GM12891 (cell line): ENCODE results near the gene ZSCAN29.
A peak's percentile ranks its signal among the peaks of the same experiment; 100 is the strongest.

ENCODE experiments used
- DNase-seq: peaks from one replicate; pipeline ENCODE4 v3.0.0; 2011; ENCODE audit warnings: low spot score; ENCODE audit not compliant: insufficient read length
- FAIRE-seq: peaks from 2 replicates; lab custom pipeline; 2011; peaks lifted over from hg19 to GRCh38; lab: Jason Lieb, UNC
- PAX5 ChIP-seq: IDR thresholded peaks from 2 replicates; pipeline ENCODE4 v1.6.1; 2011; ENCODE audit warnings: low read length, moderate library complexity, mild to moderate bottlenecking; ENCODE audit not compliant: insufficient read depth, severe bottlenecking
- POLR2A ChIP-seq: IDR thresholded peaks from 2 replicates; pipeline ENCODE4 v1.6.1; 2011; ENCODE audit warnings: low read depth, low read length, control low read depth
- POLR2AphosphoS5 ChIP-seq: IDR thresholded peaks from 2 replicates; pipeline ENCODE4 v1.6.1; 2011; ENCODE audit warnings: low read depth, low read length, control low read depth
- POU2F2 ChIP-seq: IDR thresholded peaks from 2 replicates; pipeline ENCODE4 v1.6.1; 2011; ENCODE audit warnings: low read depth, mild to moderate bottlenecking, control low read depth, low read length, moderate library complexity
- SPI1 ChIP-seq: IDR thresholded peaks from 2 replicates; pipeline ENCODE4 v1.6.1; 2011; ENCODE audit warnings: low read depth, low read length, control low read depth
- TAF1 ChIP-seq: IDR thresholded peaks from 2 replicates; pipeline ENCODE4 v1.6.1; 2011; ENCODE audit warnings: low read depth, low read length, control low read depth

Gene ZSCAN29

GRCh38 chr15:43352693-43353382, 18.0 kb downstream of the ZSCAN29 start:
- FAIRE-seq (no peak), DNase-seq (no peak)
- no peak for TF ChIP-seq POU2F2
- TF ChIP-seq POLR2AphosphoS5 = no peak
- no peak for TF ChIP-seq SPI1
- no peak for TF ChIP-seq TAF1
- no peak for TF ChIP-seq POLR2A
- TF ChIP-seq PAX5 = no peak

GRCh38 chr15:43347114-43347513, 23.7 kb downstream of the ZSCAN29 start:
- TF ChIP-seq POLR2AphosphoS5 (no peak), POLR2A (no peak), SPI1 (no peak), PAX5 (no peak), POU2F2 (no peak), TAF1 (no peak)
- DNase-seq (no peak), FAIRE-seq (no peak)

- FAIRE-seq = no peak
- TF ChIP-seq POLR2A = no peak
- TF ChIP-seq POU2F2 = no peak
- TF ChIP-seq POLR2AphosphoS5 = no peak
- TF ChIP-seq TAF1 = no peak
- no peak for TF ChIP-seq SPI1
- no peak for TF ChIP-seq PAX5
- DNase-seq = no peak
These were observed 24.5 kb downstream of the ZSCAN29 start for GRCh38 chr15:43346305-43346704.

GRCh38 chr15:43330780-43331087, 40.1 kb downstream of the ZSCAN29 start:
- TF ChIP-seq POLR2A (no peak), TAF1 (no peak), PAX5 (no peak), POLR2AphosphoS5 (no peak), POU2F2 (no peak), SPI1 (no peak)
- FAIRE-seq (no peak), DNase-seq (peak; percentile 7)

GRCh38 chr15:43329960-43330779, 40.7 kb downstream of the ZSCAN29 start, which contains the start of gene LCMT2:
Gene LCMT2, minus strand, starts transcription at chr15:43330573. Its CDS starts 84 bp downstream, at chr15:43330489.
- peak; percentile 73 for DNase-seq
- TF ChIP-seq PAX5 (no peak), POLR2A (peak; percentile 93), POU2F2 (no peak), TAF1 (peak; percentile 58), POLR2AphosphoS5 (peak; percentile 89), SPI1 (peak; percentile 82)
- FAIRE-seq = peak; percentile 99

- DNase-seq = no peak
- FAIRE-seq = peak; percentile 16
- TF ChIP-seq POU2F2 = no peak
- TF ChIP-seq POLR2A = no peak
- no peak for TF ChIP-seq SPI1
- no peak for TF ChIP-seq PAX5
- no peak for TF ChIP-seq POLR2AphosphoS5
- TF ChIP-seq TAF1 = no peak
These were observed 41.5 kb downstream of the ZSCAN29 start for GRCh38 chr15:43329217-43329959.

- DNase-seq = no peak
- no peak for FAIRE-seq
- TF ChIP-seq PAX5 (no peak), POLR2A (no peak), SPI1 (no peak)
These were observed 45.7 kb downstream of the ZSCAN29 start for GRCh38 chr15:43325039-43325684.

- FAIRE-seq (no peak), DNase-seq (no peak)
- TF ChIP-seq POLR2A (no peak), TAF1 (no peak), POLR2AphosphoS5 (no peak), SPI1 (no peak), PAX5 (no peak), POU2F2 (no peak)
These were observed 51.7 kb downstream of the ZSCAN29 start for GRCh38 chr15:43318990-43319771.
